ENCODE results near the gene TMEM8B.
"Not testable (repeated sequence)": the region's sequence is repeated elsewhere in the genome, so short reads cannot be mapped to it uniquely, and the experiment has no call there.

The TMEM8B gene

DNA sequence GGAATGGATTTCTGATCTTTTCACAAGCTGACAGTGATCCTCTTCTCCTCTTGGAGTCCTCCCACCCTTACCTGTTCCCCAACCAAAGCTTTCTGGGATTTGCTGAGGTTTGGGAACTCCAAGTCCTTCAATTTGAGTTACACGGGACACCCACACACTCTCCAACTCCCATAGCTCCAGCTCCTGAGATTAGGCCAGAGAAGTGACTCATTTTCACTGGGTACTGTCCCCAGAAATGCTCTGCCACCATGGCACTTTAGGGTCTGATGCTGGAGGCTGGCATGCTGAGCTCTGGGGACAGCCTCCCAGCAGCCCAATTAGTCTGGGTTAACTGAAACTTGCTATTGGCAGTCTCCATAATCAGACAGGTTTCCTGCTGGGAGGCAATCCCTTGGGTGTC is 63.0 kb downstream of the TMEM8B start:
- DNase-seq (ENCODE audit: low read depth): no peak
- TF ChIP-seq, protein P1, sequence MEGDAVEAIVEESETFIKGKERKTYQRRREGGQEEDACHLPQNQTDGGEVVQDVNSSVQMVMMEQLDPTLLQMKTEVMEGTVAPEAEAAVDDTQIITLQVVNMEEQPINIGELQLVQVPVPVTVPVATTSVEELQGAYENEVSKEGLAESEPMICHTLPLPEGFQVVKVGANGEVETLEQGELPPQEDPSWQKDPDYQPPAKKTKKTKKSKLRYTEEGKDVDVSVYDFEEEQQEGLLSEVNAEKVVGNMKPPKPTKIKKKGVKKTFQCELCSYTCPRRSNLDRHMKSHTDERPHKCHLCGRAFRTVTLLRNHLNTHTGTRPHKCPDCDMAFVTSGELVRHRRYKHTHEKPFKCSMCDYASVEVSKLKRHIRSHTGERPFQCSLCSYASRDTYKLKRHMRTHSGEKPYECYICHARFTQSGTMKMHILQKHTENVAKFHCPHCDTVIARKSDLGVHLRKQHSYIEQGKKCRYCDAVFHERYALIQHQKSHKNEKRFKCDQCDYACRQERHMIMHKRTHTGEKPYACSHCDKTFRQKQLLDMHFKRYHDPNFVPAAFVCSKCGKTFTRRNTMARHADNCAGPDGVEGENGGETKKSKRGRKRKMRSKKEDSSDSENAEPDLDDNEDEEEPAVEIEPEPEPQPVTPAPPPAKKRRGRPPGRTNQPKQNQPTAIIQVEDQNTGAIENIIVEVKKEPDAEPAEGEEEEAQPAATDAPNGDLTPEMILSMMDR (IDR thresholded peaks at IDR 0.05; ENCODE audit: insufficient read depth, low read depth, low read length, missing control alignments): no peak
- no peak overlapping the region for H3K4me3 ChIP-seq (ENCODE audit: low read depth, low read length)

DNA sequence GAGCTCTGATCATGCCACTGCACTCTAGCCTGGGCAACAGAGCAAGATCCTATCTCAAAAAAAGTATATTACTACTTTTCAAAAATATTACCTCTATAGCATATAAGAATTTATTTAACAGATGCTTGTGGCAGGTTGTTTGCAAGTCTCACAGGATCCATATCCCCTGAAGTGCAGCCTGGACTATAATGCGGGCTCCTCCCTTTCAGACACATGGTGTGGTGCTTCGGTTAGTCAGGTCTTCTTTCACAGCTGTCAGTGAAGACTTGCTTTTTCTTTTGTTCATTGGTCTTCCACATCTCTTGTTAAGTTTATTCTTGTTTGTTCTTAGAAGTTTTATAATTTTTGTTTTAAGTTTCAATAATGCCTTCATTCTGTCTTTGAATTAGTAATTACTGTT is 67.5 kb downstream of the TMEM8B start:
- no peak for DNase-seq (ENCODE audit: low read depth)
- H3K4me3 ChIP-seq (ENCODE audit: low read depth, low read length): no peak overlapping the region
- TF ChIP-seq, protein P1 (IDR thresholded peaks at IDR 0.05; ENCODE audit: insufficient read depth, low read depth, low read length, missing control alignments): no peak

DNA sequence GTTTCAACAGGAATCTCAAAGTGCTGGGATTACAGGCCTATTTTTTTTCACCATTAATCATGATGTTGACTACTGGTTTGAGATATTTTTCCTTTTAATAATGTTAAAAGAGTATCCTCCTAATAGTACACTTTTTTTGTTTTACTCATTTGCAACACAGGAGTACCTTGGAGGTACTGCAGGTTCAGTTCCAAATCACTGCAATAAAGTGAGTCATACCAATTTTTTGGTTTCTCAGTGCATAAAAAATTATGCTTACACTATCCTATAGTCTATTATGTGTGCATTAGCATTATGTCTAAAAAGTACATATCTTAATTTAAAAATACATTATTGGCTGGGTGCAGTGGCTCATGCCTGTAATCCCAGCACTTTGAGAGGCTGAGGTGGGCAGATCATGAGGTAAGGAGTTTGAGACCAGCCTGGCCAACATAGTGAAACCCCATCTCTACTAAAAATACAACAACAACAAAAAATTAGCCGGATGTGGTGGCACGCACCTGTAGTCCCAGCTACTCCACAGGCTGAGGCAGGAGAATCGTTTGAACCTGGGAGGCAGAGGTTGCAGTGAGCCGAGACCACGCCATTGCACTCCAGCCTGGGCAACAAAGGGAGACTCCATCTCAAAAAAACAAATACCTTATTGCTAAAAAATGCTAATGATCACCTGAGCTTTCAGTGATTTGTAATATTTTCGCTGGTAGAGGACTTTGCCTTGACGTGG is 68.5 kb downstream of the TMEM8B start:
- DNase-seq (ENCODE audit: low read depth): peak; percentile 28
- not testable (repeated sequence) for H3K4me3 ChIP-seq (ENCODE audit: low read depth, low read length)

DNA sequence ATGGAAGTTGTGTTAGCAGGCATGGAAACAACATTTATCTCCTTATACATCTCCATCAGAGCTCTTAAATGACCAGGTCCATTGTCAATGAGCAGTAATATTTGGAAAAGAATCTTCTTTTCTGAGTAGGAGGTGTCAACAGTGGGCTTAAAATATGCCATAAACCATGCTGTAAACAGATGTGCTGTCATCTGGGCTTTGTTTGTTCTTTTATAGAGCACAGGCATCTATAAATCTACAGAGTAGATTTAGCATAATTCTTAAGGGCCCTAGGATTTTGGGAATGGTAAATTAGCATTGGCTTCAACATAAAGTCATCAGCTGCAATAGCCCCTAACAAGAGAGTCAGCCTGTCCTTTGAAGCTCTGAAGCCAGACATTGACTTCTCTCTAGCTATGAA is 69.3 kb downstream of the TMEM8B start:
- no peak for DNase-seq (ENCODE audit: low read depth)
- TF ChIP-seq, protein P1 (IDR thresholded peaks at IDR 0.05; ENCODE audit: insufficient read depth, low read depth, low read length, missing control alignments): no peak
- H3K4me3 ChIP-seq (ENCODE audit: low read depth, low read length): no peak overlapping the region

DNA sequence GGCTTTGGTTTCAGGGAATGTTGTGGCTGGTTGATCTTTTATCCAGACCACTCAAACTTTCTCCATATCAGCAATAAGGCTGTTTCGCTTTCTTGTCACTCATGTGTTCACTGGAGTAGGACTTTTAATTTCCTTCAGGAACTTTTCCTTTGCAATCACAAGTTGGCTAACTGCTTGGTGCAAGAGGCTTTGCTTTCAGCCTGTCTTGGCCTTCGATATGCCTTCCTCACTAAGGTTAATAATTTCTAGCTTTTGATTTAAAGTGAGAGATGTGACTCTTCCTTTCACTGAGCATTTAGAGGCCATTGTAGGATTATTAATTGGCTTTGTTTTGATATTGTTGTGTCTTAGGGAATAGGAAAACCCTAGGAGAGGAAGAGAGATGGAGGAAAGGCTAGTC is 70.0 kb downstream of the TMEM8B start:
- TF ChIP-seq, protein P1 (IDR thresholded peaks at IDR 0.05; ENCODE audit: insufficient read depth, low read depth, low read length, missing control alignments): no peak
- DNase-seq (ENCODE audit: low read depth): no peak
- no peak overlapping the region for H3K4me3 ChIP-seq (ENCODE audit: low read depth, low read length)

DNA sequence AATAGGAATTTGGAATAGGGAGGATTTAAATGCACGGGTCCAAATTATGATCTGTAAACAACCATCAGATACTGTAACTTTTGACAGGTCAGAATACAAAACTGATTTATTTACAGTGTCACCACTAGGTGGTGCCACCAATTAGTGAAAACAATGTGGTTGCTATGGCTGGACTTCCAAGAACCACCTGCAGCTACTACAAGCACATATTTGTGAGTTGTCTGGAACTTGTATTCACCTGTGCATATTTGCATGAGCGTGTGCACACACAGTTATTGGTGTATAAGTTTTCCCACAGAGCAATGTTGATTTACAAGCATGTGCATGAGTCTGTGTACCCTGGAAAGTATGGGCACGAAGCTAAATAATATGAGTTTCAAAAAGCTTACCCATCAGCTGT is 74.0 kb downstream of the TMEM8B start:
- TF ChIP-seq, protein P1 (IDR thresholded peaks at IDR 0.05; ENCODE audit: insufficient read depth, low read depth, low read length, missing control alignments): peak; percentile 55
- peak; percentile 74 for DNase-seq (ENCODE audit: low read depth)
- H3K4me3 ChIP-seq (ENCODE audit: low read depth, low read length): no peak overlapping the region

DNA sequence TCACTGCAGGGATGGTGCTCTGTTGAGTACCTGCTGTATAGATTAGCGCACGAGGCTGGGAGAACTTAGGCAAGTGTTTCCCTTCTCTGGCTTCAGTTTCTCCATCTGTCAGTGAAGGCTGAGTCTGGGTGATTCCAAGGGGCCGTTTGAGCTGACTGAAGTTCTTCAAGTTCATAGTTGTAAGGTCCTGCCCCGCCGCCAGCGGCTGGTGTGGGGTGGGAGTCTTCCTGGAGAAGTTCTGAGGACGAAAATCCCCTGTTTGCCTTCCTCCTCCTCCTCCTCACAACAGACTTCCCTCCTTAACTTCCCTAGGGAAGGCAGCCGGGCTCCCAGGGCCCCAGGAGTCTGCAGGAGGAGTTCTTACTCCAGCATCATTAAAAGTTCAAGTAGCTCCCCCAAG is 75.3 kb downstream of the TMEM8B start:
- DNase-seq (ENCODE audit: low read depth): no peak
- TF ChIP-seq, protein P1 (IDR thresholded peaks at IDR 0.05; ENCODE audit: insufficient read depth, low read depth, low read length, missing control alignments): no peak
- no peak overlapping the region for H3K4me3 ChIP-seq (ENCODE audit: low read depth, low read length)

Measured in GM12865 (cell line).